HG02943 (cell line): ENCODE results near the gene COLQ.
"Not testable (repeated sequence)": the region's sequence is repeated elsewhere in the genome, so short reads cannot be mapped to it uniquely, and the experiment has no call there.

ENCODE experiments used
- ATAC-seq: cut with Tn5 transposase; IDR thresholded peaks from one replicate; pipeline ENCODE4 v1.9.1; 2021; ENCODE audit warnings: mild to moderate bottlenecking, low read depth, moderate library complexity; ENCODE audit not compliant: unreplicated experiment

The COLQ gene

DNA sequence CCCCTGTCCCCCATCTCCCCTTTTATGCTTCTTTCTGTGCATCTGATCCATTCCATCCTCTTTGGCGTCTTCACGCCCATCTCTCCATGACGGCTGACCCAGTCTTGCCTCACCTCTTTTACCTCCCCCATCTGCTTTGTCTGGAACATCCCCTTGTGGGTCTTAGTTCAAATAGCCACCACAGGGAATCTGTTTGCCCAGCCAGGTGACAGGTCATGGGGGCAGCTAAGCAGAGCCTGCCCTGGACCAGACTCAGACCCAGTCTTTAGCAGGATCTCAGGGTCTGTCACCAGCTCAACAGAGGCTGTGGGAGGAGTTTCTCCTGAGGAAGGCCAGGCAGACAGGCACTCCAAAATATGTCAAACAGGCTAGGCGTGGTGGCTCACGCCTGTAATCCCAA, 28.1 kb downstream of the COLQ start:
- ATAC-seq = no peak

DNA sequence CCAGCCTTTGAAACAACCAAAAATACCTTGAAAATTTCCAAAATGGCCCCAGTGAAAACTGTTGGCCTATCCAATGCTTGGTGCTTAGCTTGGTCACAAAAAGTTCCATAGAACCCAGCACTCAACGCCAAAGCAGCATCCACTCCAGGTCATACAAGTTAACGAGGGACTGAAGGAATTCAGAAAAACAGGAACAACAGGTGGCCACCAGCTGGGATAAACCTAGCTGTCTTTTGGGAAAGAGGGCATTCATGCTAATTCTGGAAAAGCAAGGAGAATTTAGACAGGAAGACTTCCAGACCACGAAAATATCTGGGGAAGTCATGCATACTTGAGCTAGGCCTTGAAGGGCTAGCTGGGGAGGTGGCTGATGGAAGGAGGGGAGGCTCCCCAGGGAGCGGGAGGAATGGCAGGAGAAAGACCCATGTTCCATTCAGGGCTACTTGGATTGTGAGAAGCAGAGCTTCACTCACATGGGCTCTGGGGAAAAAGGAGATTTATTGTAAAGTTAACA, 28.6 kb downstream of the COLQ start:
- ATAC-seq = no peak

DNA sequence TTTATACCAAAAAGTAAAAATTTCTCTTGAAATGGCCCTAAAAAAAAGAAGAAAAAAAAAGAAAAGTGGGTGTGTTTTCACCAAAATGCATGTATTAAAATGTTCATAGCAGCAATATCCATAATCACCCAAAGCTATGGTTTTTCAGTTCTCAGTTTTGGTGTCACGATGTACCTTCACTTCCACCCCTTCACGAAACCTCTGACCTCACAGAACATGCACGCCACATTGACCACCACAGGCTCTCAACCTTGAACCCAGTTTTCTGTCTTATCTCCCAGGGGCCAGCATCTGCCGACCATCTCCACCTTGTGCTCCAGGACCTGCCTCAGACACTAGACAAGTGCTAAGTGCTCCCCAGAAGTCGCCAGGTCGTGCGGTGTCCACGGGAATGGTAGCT, 30.4 kb downstream of the COLQ start:
- no peak for ATAC-seq

DNA sequence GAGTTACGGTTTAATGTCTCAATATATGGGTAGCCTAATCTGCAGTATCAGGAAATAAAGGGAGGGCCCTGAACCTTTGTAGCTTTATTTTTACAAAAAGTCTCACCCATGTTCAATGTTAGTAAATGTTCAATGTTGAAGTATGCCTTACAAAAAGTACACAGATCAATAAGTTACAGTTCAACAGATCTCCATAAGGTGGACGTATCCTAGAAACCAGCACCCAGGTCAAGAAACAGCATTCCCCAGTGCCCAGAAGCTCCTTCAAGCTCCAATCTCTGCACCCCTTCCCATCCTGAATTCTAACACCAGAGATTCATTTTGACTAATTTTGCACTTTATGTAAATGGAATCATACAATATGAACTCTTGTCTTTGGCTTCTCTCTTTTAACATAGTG, 31.3 kb downstream of the COLQ start:
- no peak for ATAC-seq

DNA sequence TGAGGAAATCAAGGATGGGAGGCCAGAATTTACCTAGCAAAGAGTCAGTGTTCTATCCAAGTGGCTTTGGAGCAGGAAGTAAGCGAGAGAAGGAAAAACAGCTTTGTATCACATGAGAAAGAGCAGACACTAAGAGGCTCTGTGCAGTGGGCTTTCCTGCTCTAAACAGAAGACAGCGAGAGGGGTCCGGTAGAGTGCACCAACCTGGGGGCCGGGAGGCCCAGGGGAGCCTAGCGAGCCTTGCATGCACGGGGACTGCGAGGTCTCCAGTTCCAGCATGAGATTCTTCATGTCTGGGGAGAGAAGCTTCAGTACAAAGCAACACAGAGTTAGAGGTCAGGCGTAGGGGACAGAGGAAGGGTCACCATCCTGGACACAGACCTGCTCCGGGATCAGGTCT, 33.5 kb downstream of the COLQ start:
- ATAC-seq = no peak

DNA sequence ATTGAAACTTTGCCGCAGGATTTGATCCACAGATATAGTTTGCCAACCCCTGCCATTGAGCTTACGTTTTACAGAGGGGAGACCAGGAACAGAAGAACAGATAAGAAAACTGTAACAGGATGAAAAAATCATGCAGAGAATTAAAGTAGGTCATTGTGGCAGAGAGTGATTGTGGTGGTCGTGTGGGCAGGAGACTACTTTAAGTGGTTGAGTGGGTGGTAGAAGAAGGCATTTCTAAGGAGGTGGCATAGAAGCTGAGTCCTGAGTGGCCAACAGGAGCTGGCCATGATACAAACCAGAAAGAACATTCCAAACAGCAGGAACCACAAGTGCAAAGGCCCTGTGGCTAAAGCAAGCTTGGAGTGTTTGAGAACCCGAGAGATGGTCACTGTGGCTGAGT, 34.5 kb downstream of the COLQ start:
- ATAC-seq = no peak

DNA sequence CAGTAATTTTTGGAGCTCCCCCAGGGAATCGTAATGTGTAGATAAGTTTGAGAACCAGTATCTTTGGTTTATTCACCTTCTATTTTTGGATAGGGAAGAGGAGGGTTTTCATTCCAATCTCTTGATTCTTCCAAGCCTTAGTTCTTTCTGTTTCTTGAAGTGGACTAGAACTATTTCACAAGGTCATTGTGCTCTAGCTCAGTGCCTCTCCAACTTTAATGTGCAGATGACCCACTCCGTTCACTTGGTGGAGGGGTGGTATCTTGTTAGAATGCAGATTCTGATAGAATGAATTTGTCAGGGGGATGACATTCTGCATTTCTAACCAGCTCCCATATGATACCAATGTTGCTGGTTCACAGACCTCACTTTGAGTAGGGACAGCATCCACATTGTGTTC, 35.5 kb downstream of the COLQ start:
- ATAC-seq = no peak

DNA sequence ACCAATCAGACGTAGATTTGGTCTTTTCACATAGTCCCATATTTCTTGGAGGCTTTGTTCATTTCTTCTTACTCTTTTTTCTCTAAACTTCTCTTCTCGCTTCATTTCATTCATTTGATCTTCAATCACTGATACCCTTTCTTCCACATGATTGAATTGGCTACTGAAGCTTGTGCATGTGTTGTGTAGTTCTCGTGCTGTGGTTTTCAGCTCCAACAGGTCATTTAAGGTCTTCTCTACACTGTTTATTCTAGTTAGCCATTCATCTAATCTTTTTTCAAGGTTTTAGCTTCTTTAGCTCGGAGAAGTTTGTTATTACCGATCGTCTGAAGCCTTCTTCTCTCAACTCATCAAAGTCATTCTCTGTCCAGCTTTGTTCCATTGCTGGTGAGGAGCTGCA, 37.0 kb downstream of the COLQ start:
- ATAC-seq = not testable (repeated sequence)

DNA sequence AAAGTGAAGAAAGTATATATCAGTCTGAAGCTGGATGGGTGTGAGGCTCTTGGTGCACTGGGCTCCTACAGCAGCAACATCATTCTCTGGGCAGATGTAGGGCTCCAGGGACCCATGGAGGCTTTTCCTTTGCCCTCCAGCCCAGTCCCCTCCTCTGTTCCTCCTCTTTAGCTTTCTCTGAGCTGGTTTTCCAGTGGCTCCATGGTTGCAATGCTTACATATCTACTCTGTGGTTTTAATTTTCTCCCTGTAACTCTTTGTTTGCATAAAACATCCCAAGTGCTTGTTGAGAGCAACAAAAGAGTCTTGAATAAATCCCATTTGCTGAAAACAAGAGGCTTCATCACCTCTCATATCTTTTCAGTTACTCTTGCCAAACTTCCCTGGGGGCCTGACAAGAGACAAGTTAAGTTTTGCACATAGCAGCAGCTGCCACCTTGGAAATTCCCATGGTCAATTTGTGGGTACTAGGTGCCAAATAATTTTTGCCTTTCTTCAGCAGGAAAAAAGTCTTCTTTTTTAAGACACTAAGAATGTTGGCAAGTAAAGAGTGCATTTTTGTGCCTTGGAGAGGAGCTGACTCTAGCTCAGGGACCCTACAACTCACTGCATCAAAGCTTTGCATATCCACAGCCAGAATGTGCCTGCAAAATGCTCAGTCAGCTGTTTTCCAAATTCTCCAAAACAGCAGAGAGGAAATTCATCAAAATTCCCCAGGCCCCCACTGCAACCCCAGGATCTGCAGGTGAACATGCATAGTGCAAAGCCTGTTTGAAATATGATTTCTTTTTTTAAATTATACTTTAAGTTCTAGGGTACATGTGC, 41.9 kb downstream of the COLQ start:
- no peak for ATAC-seq

DNA sequence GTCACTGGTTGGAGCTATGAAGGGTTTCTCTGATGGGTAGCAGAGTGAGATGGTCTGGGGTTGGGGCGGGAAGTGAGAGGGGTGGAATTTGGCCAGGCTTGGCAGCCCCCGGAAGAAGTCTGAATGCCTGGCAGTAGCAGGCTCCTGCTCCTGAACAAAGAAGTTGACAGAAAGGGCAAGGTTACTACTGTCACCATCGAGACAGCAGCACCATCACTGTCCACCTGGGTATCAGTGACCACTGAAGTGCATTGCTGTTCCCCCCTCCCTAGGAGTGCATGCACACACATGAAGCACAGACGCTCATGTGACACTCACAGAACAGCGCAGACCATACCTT, 42.9 kb downstream of the COLQ start:
- no peak for ATAC-seq

DNA sequence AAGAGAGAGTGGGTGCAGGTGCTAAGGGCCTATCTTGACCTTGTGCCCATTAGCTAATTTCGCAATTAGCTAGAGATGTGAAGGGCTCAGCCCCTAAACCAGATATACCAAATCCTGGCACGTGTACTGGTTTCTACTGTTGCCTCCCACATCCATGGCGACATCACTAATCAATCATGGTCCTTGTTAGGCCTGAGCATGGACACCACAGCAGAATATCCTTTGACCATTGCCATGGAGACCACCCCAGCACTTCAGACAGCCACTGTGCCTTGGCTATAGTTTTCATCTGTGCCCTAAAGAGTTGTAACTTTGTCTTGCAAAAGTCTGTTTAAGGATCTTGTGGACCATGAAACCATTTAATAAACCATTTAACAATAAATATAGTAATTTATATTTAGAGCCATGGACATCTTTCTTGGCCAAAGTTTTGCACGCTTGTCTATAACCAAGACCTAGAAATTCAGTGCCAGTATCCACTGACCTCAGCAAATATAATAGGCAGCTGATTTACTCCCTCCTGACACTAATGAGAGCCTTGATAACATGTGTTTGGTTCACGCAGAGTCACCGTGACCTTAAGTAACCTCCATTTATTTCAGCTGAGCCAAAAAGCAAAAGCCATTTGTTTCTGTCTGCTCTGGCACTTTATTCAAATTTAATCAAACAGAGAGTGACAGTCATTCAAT, 43.4 kb downstream of the COLQ start:
- no peak for ATAC-seq

DNA sequence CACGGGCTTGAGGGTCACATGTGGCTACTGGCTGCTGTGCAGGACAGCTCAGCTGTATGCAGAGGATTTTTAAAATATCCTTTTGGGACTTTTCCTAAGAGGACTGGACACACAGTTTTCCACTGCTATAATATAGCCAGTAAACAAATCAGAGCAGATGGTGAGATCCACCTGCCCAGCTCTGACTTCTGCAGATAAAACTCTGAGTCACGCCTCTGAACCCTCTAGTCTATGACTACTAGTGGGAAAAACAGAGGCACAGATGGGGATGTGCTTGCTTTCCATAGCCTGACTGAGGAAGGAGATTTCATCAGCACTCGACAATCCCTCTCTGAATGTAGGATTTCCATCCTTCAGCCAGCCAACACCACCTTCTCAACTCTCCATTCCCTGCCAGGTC, 45.1 kb downstream of the COLQ start:
- ATAC-seq = no peak

DNA sequence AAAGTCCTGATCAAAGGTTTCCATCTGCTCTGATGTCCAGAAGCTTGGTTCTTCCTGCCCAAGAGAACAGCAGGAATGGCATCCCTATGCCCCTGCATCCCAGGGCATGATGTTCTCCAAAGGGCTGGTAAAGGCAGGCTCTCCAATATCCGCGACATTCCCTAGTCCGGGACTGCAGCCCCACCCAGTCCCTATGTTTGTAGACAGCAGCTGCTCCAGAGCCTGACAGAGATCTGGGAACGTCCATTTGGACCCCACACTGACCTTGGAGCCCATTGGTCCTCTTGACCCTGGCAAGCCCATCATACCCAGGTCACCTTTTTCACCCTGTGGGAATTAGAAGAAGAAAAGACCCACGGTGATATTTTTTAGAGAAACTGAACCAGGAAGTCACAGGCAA, 46.3 kb downstream of the COLQ start:
- ATAC-seq = no peak

DNA sequence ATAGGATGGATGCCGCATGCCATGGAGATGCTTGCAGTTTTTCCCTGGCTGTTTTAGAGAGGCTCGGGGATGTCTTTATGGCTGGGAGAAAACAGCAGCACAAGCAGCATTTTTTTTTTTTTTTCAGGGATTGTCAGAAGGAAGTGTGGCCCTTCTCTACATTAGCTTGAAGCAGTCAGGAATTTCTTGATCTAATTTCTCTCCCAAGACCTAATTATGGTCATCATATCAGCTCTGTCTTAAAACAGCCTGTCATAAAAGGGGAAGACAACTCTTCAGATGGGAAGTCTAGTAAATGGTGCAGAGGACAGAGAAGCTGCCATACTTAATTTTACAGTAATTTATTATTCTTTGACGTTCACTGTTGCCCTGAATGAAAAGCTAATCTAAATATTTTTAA, 49.6 kb downstream of the COLQ start:
- ATAC-seq = no peak

DNA sequence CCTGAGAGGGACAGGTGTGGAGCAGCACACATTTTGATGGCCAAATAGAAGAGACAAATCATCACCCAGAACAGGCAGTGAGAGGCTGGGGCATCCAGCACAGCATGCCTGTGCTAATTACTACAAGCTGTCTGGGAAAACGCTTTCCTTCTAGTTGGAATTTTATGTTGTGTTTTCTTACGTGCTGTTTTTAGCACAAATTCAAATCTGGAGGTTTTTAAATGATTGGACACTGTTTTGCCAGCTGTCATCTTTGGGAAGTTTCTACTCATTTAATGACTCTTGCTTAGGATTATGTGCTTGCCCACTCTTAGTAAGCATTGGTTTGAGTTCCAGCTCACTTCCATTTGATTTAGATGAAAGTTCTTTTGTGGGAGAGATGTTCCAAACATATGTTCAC, 50.7 kb downstream of the COLQ start:
- no peak for ATAC-seq

DNA sequence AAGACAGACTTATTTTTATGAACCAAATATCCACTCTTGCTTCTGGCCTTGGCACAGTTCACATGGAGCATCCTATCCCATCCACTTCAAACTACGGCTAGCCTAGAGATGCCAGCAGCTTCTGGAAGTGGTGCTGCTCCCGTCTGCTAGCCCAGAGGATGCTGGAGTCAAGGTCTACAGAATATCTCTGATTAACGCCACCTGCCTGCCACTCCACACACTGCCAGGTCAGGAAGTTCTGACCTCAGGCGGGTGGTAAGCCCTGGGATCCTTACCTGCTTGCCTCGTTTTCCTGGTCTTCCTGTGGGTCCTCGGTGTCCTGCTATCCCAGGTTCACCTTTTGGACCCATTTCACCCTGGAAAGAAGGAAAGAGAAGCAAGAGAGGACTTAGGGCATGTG, 51.2 kb downstream of the COLQ start:
- ATAC-seq = no peak

DNA sequence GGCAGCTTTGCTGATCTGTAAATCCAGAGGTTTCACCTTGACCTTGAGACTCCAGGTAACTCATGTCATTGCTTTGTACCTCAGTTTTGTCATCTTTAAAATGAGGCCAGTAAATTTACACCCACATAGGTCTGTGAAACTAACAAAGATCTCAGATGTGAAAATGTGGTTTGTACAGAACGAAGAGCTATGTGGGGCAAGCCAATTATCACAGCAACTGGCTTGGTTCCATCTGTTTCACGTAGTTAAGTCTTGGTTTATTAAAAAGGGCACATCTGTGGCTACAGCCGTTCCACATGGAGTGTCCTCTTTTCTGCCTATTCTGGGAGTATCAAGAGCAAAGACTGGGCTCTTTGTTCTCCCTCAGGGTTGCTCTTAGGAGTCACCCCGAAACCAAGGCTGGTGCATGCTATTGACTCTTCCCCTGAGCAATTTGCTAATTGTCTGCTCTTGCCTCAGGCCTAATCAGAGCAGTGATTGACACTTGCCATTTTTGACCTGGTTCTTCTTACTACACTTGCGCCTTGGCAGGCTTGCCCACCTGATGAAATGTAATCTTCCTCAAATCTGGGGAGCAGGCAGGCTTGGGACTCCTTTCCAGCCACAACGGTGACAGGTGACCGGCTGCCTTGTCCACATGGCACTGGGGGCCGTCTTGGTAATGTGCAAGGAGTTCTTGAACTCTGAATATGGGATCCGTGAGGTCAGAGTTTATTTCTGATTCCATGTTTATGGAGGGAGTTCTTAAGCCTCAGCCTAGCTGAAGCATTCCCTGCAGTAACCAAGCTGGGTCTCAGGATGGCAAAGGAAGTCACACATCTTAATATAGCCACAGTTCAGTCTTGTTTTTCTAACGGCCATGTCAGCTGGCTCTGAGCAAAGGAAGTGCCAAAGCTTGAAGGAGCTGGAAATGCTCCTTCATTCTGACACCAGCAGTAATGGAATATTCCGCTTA, 54.0 kb downstream of the COLQ start:
- ATAC-seq = no peak

DNA sequence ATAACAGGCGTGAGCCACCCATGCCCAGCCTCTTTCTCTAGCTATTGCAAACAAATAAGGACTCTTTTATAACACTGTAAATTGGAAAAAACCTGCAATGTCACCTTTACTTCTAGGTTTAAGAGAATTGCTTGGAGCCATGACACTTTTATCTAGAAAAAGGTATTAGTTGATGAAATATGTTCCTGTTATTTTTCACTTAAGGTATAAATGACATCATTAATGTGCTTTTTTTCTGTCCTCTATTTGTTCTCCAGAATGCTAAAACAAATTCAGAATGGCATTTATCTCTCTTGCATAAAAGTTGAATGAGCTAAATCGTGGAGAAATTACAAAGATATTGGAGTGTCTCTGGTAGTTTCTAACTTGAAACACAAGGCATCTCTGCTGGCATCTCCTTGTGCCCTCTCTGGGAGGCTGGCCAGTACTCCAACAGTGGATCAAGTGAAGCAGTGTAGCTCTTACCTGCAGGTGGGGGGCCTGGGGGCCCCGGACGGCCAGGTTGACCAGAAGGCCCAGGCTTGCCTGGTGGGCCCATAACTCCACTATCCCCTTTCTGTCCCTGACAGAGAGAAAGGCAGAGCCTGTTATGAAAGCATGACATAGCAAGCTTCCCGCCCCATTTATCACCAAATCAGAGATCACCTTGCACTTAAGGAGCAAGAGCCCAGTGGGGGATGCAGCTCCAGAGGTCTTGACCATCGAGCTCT, 55.5 kb downstream of the COLQ start:
- no peak for ATAC-seq

DNA sequence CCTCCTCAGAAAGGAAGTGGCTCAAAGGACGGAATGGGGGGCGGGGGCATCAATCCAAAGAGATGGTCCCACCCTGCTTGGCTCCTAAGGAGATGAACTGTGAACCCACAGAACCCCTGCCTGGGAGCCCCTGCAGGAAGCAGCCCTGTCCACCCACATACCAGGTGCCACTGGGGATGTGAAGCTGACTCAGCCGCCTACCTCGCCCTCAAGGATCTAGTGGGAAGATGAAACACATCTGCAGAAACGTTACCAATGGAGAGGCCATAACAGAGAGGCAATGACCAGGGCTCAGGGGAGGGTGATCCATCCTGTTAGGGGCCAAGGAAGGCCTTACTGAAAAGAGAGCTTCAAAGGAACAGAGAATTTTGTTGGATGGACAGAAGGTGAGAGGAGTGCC, 59.1 kb downstream of the COLQ start:
- no peak for ATAC-seq

DNA sequence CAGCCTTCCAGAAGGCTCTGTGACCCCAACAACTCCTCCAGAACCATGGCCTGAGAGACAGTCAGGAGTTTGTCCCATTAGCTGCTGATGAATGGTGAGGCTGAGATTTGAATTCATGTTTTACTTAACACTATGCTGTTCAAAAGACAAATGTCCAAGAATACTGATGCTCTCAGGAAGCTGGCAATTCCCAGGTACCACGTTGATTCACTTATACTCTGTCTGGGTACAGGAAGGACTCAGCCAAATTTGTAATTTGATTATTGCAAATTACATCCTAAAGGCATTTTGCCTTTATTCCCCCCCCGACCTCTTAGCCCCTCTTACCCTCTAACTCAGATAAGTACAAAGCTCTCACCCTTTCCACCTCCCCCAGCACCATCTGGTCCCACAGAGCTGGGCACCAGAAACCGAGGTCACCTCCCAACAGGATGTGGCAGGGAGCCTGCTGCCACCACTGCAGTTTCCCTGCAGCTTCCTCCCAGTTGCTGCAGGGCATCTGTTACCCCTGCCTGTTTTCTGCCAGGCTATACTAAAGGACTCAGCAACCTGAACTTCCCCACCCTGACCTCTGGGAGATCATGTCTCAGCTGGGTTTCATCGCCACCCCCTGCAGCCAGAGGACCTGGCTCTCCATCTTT, 60.5 kb downstream of the COLQ start:
- ATAC-seq = no peak
